ENCODE results near the gene GGNBP2. TPM values are rescaled to one million over a fixed set of nuclear protein-coding genes. Genes with fewer than 3 reads are reported as not detected.

The GGNBP2 gene
- total and polyA plus RNA-seq, 2 of the 8 experiments (the other 6 are each of a cell fraction or from before 2014, with no cell fraction given) = 29.2 to 35.8 TPM

DNA sequence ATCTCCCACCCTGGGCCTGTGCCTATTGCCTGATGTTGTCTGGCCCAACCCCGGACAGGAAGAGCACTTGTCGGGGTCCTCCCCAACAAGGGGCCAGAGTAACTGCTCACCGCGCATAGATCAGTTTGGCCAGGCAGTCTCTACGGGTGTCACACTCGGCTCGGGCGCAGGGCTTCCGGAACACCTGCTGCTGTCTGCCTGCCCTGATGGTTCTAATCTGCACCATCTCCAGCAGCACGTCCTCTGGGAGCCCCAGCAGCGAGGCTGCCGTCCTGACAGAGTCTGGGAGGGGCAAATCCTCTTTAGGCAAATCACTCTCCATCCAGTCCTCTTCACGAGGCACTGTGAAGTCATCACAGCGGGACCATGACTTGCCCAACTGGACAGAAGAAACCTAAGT is 34.1 kb upstream of the GGNBP2 start:
- Histone ChIP-seq H4K20me1 (replicated peaks in 1 of 2; ENCODE audit: control insufficient read depth in 1 of 2, insufficient read depth in 2 of 2, low read length in 2 of 2) (peaks cover 9 to 10% of the 10 kb centered on the region in 2 experiments), H3K4me2 (ENCODE audit: insufficient read depth in 1 of 2, low read depth in 2 of 2, low read length in 2 of 2) (no peak overlapping the region), H3K9ac (replicated peaks in 1 of 4; ENCODE audit: extremely low read depth in 1 of 4, low read depth in 3 of 4, low read length in 3 of 4) (no peak overlapping the region), H2BK12ac (ENCODE audit: low read depth, low read length) (no peak overlapping the region), H3K79me1 (ENCODE audit: low read depth, low read length) (no peaks in the 10 kb centered on the region), H2AFZ (ENCODE audit: low read length) (no peak overlapping the region), H3K56ac (replicated peaks; ENCODE audit: insufficient read length, low read depth, low read length) (no peak overlapping the region), H4K5ac (ENCODE audit: insufficient read length, low read depth, low read length) (no peak overlapping the region), H3K23ac (ENCODE audit: insufficient read length) (no peak overlapping the region), H2BK20ac (ENCODE audit: low read length) (no peak overlapping the region), H3K18ac (ENCODE audit: extremely low read depth, low read length) (no peak overlapping the region), H3K9me3 (ENCODE audit: insufficient read depth in 2 of 2, low read depth in 1 of 2, low read length in 1 of 2) (no peaks in the 10 kb centered on the region), H3K36me3 (ENCODE audit: control insufficient read depth in 2 of 4, insufficient read depth in 4 of 4, low read length in 3 of 4) (peaks cover 41 to 90% (median 70%) of the 10 kb centered on the region in 4 experiments), H4K91ac (replicated peaks; ENCODE audit: insufficient read length, low read length) (no peak overlapping the region), H3K23me2 (ENCODE audit: low read depth, low read length) (no peaks in the 10 kb centered on the region), H2AK5ac (ENCODE audit: low read depth, low read length) (no peak overlapping the region), H3K27me3 (replicated peaks in 1 of 4; ENCODE audit: control insufficient read depth in 3 of 4, extremely low read depth in 1 of 4, insufficient read depth in 3 of 4, low read length in 3 of 4) (no peaks in the 10 kb centered on the region), H2BK5ac (ENCODE audit: low read depth, low read length) (no peak overlapping the region), H3K14ac (ENCODE audit: insufficient read length) (no peak overlapping the region), H3K79me2 (ENCODE audit: control insufficient read depth in 1 of 2, insufficient read depth in 2 of 2, low read length in 2 of 2) (no peaks in the 10 kb centered on the region), H3K4ac (replicated peaks; ENCODE audit: insufficient read length, low read depth, low read length) (no peak overlapping the region), H3K4me1 (replicated peaks in 1 of 4; ENCODE audit: control insufficient read depth in 3 of 4, insufficient read depth in 4 of 4, low read length in 3 of 4) (no peaks in the 10 kb centered on the region), H4K8ac (ENCODE audit: extremely low read depth, insufficient read depth, low read length) (no peak overlapping the region; the same call in 1 of the 2 replicates), H2BK120ac (replicated peaks; ENCODE audit: low read depth, low read length) (no peak overlapping the region), H2BK15ac (ENCODE audit: low read length) (no peak overlapping the region), H3K27ac (ENCODE audit: low read depth, low read length) (no peak overlapping the region), H3K4me3 (ENCODE audit: extremely low read depth in 1 of 4, insufficient read depth in 2 of 4, low read depth in 3 of 4, low read length in 4 of 4) (no peak overlapping the region)
- ChIA-PET POLR2A (ENCODE audit: partially characterized antibody) (interaction anchor here (1.7 to 13.9 kb wide), 4 partner anchors 15 to 25 kb away, joined by 5 to 205 read pairs (median 32); partner anchors contain the start of gene ZNHIT3), CTCF (ENCODE audit: partially characterized antibody) (no interaction called here)
- 93% methylated on average over 14 of the region's 14 CpGs; no CpG with 5 or more reads in 1 of the 2 experiments for WGBS, 2 experiments (ENCODE audit: extremely low coverage in 1 of 2, insufficient coverage in 1 of 2, insufficient read length in 1 of 2, insufficient replicate concordance in 2 of 2, low coverage in 1 of 2, low lambda C conversion rate in 2 of 2, missing lambda C conversion rate in 1 of 2)
- no peak for DNase-seq (ENCODE audit: low read depth in 1 of 2, low spot score in 2 of 2)
- no peak for FAIRE-seq
- TF ChIP-seq ASH2L (IDR thresholded peaks at IDR 0.05; ENCODE audit: low read length) = no peak
- TF ChIP-seq NANOG (IDR thresholded peaks at IDR 0.05; ENCODE audit: insufficient read depth, low read depth, low read length, poor library complexity, severe bottlenecking) = no peak
- no peak for TF ChIP-seq CHD1 (IDR thresholded peaks at IDR 0.05; ENCODE audit: low read depth, low read length)
- TF ChIP-seq RAD21 (IDR thresholded peaks at IDR 0.05 in 1 of 2, conservative IDR thresholded peaks at IDR 0.05 in 1 of 2; ENCODE audit: low read depth in 2 of 2, low read length in 2 of 2) = no peak
